Right ventricle myocardium superior (tissue), 1 donor: ENCODE results near the gene ADAMTS14. TPM values are rescaled to one million over a fixed set of nuclear protein-coding genes. Genes with fewer than 3 reads are reported as not detected.
A peak's percentile ranks its signal among the peaks of the same experiment; 100 is the strongest.

Experiments used
- ATAC-seq: fragments of 200-7000 bp; cut with Tn5 transposase; one replicate; pipeline ENCODE4 v1.9.1; 2020; ENCODE audit warnings: mild to moderate bottlenecking; ENCODE audit not compliant: poor library complexity
- DNase-seq: peaks from one replicate; pipeline ENCODE4 v3.0.0-alpha.2; 2020
- intact Hi-C: fragments of 100-400 bp; cut with DNase I; formaldehyde crosslinking; loops from one replicate; pipeline ENCODE4 v1.11.2; 2022
- total RNA-seq: library from RNA; stranded (reverse); fragmentation: NEBNext Ultra II Directional; extraction: Animal tissue kit (Norgen Biotek cat#: 25700); gene quantifications from one replicate; pipeline ENCODE4 v1.2.1, GENCODE V29; 2021
- donor health status: DM: no; HTN: yes; CAD: no; lungs with severe emphysema.

ADAMTS14 gene
- total RNA-seq, 1 donor from 2014 or later: 0.16 TPM

- ATAC-seq (no peak), DNase-seq (no peak)
- intact Hi-C loops: loop anchor here (10.0 kb wide), 1 partner anchor 115 kb away; no protein-coding TSS in a partner anchor
These were observed 2.5 kb upstream of the ADAMTS14 start for GRCh38 chr10:70669732-70670317.

- DNase-seq: no peak
- no peak for ATAC-seq
- intact Hi-C loops: loop anchor here (10.0 kb wide), 1 partner anchor 117 kb away; no protein-coding TSS in a partner anchor
These were observed 614 bp upstream of the ADAMTS14 start for GRCh38 chr10:70671619-70672164.

DNA sequence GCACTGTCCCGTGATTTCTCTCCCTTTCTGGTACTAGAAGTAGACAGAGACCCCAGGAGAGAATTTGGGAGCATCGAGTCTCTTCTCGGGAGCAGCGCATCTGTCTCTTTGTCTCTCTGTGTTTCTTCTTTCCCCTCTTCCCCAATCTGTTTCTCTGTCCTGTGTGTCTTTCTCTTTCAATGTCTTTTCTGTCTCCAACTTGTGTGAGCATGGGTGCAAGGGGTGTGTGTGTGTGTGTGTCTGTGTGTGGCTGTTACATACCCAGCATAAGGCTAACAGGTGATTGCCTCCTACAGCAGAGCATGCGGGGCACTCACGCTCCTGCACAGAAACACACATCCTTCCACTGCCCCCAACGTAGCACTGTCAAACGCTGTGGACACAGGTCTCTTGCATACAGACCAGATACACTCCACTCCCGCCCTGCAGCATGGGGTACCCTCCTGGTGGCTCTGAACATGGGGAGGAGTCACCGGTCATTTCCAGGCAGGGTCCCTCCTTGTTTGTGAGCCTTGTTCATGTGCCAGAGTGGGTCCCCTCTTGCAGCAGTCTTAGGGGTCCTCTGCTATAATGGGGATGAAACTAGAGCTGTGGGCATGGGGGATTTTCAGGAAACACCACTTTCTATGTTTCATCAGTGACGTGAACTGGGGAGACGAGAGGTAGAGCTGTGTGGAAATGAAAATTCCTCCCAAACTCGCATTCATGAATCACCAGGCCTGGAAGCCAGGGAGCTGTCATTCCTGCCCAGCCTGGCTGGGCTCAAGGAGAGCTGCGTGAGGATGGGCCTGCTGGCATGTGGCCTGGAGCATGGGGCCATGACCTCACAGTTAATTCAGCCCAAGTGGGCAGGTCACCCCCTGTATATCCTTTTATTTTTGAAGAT is 980 bp downstream of the ADAMTS14 start:
- peak; percentile 75 for ATAC-seq

DNA sequence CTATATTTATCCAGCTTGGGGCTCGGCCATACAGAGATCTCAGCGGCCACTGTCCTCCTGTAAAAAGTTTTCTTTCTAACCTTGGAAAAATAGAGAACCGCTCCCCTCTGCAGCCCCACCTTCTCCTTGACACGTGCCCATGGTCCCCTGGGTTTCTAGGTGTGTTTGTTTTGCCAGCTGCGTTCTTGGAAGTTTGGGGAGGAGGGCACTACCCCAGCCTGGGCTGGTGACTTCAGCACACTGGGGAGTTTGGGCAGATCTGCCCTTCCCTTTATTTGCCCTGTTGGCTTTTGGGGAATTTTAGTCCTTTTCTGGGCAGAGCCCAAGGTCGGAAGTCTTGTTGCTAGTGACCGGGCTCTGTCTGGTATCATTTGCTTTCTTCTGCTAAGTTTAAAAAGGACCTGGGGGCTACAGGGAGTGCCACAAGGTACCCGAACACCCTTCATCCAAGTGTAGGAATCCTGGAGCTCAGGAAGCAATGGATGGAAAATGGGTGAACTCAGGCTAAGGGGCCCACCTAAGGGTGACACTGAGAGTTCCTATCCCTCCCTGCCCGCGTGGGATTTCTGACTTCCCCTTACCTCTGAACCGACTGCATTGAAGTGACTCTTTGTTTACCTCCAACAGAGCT is 1.7 kb downstream of the ADAMTS14 start:
- intact Hi-C loops: loop anchor here (10.0 kb wide), 1 partner anchor 119 kb away; no protein-coding TSS in a partner anchor
- peak; percentile 2 for ATAC-seq

More for the DNA sequence above, 980 bp downstream of the ADAMTS14 start:
- DNase-seq: peak; percentile 71
- intact Hi-C loops: loop anchor here (10.0 kb wide), 1 partner anchor 118 kb away; no protein-coding TSS in a partner anchor

DNA sequence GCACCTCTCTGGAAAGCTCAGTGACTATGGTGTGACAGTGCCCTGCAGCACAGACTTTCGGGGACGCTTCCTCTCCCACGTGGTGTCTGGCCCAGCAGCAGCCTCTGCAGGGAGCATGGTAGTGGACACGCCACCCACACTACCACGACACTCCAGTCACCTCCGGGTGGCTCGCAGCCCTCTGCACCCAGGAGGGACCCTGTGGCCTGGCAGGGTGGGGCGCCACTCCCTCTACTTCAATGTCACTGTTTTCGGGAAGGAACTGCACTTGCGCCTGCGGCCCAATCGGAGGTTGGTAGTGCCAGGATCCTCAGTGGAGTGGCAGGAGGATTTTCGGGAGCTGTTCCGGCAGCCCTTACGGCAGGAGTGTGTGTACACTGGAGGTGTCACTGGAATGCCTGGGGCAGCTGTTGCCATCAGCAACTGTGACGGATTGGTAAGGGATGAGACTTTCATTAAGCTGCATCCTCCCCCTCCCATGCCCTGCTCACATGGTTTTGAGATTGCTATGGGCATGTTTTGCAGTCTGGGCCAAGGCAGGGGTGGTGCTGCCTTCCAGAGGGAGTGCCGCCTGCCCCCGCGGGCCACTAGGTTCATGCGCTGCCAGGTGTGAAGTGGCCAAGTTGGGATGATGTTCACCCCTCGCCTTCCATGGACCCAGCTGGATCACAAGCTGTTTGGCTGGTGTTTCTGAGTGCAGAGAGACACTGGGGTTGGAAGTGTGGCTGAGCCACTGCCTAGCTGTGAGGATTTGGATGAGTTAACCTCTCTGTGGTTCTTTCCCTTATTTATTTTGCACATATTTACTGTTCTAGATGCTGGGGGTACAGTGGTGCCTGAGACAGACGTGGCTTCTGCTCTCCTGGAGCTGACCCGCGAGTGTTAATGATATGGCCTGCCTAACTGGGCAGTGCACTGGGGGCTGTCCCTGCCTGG is 2.5 kb downstream of the ADAMTS14 start:
- intact Hi-C loops: loop anchor here (10.0 kb wide), 1 partner anchor 120 kb away; no protein-coding TSS in a partner anchor
- DNase-seq: no peak
- ATAC-seq: peak; percentile 13

More for the DNA sequence above, 1.7 kb downstream of the ADAMTS14 start:
- DNase-seq: no peak

- intact Hi-C loops: loop anchor here (10.0 kb wide), 1 partner anchor 121 kb away; no protein-coding TSS in a partner anchor
- DNase-seq: no peak
- ATAC-seq: no peak
These were observed 3.3 kb downstream of the ADAMTS14 start for GRCh38 chr10:70675496-70676161.

DNA sequence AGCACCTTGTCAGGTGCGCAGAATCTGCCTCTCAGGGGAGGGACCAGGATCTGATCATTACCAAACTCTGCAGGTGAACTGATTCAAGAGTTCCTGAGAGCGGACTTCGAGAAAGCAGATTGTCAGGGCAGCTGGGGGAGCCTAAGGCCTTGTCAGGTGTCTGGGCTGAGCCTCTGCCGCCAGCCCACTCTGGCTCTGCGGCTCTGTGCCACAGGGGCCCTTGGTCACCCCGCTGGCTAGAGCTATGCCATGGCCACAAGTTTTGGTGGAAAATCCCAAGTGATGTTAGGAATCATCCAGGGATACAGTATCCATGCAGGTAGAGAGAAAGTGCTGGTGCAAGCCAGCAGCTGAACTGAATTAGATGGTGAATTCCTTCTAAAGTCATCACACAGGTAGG is 4.2 kb downstream of the ADAMTS14 start:
- ATAC-seq: no peak
- intact Hi-C loops: loop anchor here (10.0 kb wide), 1 partner anchor 122 kb away; no protein-coding TSS in a partner anchor
- DNase-seq: no peak

GRCh38 chr10:70677016-70677415 is 4.7 kb downstream of the ADAMTS14 start:
- intact Hi-C loops: loop anchor here (10.0 kb wide), 1 partner anchor 122 kb away; no protein-coding TSS in a partner anchor
- no peak for ATAC-seq

GRCh38 chr10:70677620-70678249 is 5.4 kb downstream of the ADAMTS14 start:
- ATAC-seq (no peak), DNase-seq (no peak)
- intact Hi-C loops: loop anchor here (10.0 kb wide), 1 partner anchor 123 kb away; no protein-coding TSS in a partner anchor

More at GRCh38 chr10:70677016-70677415, 4.7 kb downstream of the ADAMTS14 start:
- no peak for DNase-seq

GRCh38 chr10:70678250-70678635 is 5.9 kb downstream of the ADAMTS14 start:
- ATAC-seq (no peak), DNase-seq (no peak)
- intact Hi-C loops: loop anchor here (10.0 kb wide), 1 partner anchor 123 kb away; no protein-coding TSS in a partner anchor

- ATAC-seq (no peak), DNase-seq (no peak)
- intact Hi-C loops: loop anchor here (10.0 kb wide), 1 partner anchor 124 kb away; no protein-coding TSS in a partner anchor
These were observed 6.6 kb downstream of the ADAMTS14 start for GRCh38 chr10:70678757-70679489.

- ATAC-seq (peak; percentile 34), DNase-seq (peak; percentile 74)
- intact Hi-C loops: loop anchor here (10.0 kb wide), 1 partner anchor 125 kb away; no protein-coding TSS in a partner anchor
These were observed 7.2 kb downstream of the ADAMTS14 start for GRCh38 chr10:70679498-70679897.

DNA sequence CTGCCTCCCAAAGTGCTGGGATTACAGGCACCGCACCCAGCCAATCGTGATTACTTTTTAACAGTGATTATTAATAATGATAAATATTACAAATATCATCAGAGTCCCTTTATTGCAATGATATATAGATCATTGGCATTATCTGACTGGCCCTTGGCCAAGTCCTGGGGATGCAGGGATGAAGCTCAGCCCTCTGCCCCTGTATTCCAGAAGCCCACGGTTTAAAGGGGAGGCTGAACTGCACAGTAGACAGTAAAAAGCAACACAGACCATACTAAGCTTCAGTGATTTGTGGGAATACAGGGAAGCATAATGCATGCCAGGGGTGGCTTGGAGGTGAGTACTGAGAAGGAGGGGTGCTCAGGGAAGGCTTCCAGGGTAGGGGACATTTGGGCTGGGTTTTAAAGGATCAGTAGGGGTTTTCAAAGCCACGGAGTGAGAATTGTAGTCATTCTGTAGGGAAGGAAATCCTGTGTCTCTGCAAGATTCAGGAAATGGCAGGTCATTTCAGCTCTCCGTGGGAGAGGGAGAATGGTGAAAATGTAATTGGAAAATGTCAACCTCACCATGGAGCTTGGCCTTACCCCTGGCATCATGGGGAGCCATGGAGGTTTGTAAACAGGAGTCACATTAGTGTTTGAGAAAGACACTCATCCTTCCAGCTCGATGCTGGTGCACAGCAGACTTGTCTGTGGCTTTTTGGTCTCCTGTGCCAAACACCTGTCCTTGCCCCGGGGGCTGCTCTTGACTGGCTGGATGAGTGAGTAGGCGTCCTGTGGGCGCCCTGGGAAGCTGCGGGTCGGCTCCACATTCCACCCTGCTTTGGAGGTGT is 8.8 kb downstream of the ADAMTS14 start:
- DNase-seq (no peak), ATAC-seq (no peak)
- intact Hi-C loops: no loop called here

- intact Hi-C loops: no loop called here
- no peak for ATAC-seq
- no peak for DNase-seq
These were observed 9.4 kb downstream of the ADAMTS14 start for GRCh38 chr10:70681731-70682005.

DNA sequence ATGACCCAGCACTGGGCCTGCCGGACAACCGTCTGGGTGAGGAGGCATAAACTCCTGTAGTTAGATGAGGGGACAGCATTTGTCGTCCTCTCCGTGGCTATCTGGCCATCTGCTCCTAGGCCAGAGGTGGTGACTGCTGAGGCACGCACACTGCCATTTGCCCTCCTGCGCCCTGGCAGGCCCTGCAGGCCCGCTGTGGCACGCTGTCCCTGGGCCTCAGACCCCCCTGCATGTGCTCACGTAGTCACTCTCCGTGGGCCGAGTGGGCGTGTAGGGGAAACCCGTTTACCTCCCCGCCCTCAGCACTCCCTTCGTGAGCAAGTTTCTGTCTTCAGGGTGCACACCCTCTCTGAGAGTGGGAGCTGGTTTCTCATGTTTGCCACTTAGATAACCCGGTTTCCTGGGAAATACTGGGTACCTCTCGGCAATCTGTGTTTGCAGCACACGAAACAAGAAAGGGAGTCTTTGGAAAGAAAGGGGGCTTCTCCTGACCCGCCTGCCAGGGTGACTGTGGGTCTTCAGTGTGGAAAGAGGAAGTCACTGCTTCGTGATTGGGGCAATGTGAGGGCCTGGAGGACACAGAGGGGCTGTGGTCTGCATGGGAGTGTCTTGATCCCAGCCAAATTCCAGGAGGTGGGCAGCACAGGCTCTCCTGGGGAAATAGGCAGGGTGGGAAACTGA is 10.8 kb downstream of the ADAMTS14 start:
- ATAC-seq: no peak
- intact Hi-C loops: no loop called here

More for the DNA sequence above, 10.8 kb downstream of the ADAMTS14 start:
- DNase-seq: no peak
